ENCODE measurements around the gene CLPX. TPM values are rescaled to one million over a fixed set of nuclear protein-coding genes. Genes with fewer than 3 reads are reported as not detected.
"Not testable (repeated sequence)": the region's sequence is repeated elsewhere in the genome, so short reads cannot be mapped to it uniquely, and the experiment has no call there.

CLPX gene
- total RNA-seq, 2 donors from 2014 or later, result 49.2 to 51.9 TPM

- DNase-seq (no peak), ATAC-seq (no peak)
- intact Hi-C loops (cut with DNase I, micrococcal nuclease), result no loop called here
Measured at GRCh38 chr15:65209701-65210643, 24.8 kb upstream of the CLPX start.

- DNase-seq (no peak), ATAC-seq (no peak)
- intact Hi-C loops (cut with DNase I, micrococcal nuclease), result no loop called here
Measured at GRCh38 chr15:65208647-65209046, 23.5 kb upstream of the CLPX start.

- ATAC-seq (no peak), DNase-seq (no peak)
- intact Hi-C loops (cut with DNase I, micrococcal nuclease), result no loop called here
Measured at GRCh38 chr15:65207280-65207840, 22.2 kb upstream of the CLPX start.

- DNase-seq, result no peak
- no peak for ATAC-seq
- intact Hi-C loops (cut with DNase I, micrococcal nuclease), result no loop called here
Measured at GRCh38 chr15:65206750-65207149, 21.6 kb upstream of the CLPX start.

- ATAC-seq, result no peak
- DNase-seq, result no peak
- intact Hi-C loops (cut with DNase I, micrococcal nuclease), result no loop called here
Measured at GRCh38 chr15:65204931-65205660, 20.0 kb upstream of the CLPX start.

GRCh38 chr15:65204236-65204930 is 19.2 kb upstream of the CLPX start:
- intact Hi-C loops (cut with DNase I, micrococcal nuclease), result no loop called here
- ATAC-seq, result no peak

GRCh38 chr15:65201918-65202317 is 16.8 kb upstream of the CLPX start:
- ATAC-seq, result no peak
- no peak for DNase-seq
- intact Hi-C loops (cut with DNase I, micrococcal nuclease), result no loop called here

More at GRCh38 chr15:65204236-65204930, 19.2 kb upstream of the CLPX start:
- DNase-seq, result no peak

- intact Hi-C loops (cut with DNase I, micrococcal nuclease), result no loop called here
- no peak for ATAC-seq
- DNase-seq, result no peak
Measured at GRCh38 chr15:65198571-65198970, 13.4 kb upstream of the CLPX start.

GRCh38 chr15:65197337-65197645 is 12.1 kb upstream of the CLPX start:
- intact Hi-C loops (cut with DNase I, micrococcal nuclease), result no loop called here
- DNase-seq (no peak), ATAC-seq (no peak)

- no peak for DNase-seq
- intact Hi-C loops (cut with DNase I, micrococcal nuclease), result no loop called here
- no peak for ATAC-seq
Measured at GRCh38 chr15:65196637-65197336, 11.6 kb upstream of the CLPX start.

GRCh38 chr15:65195548-65195923 is 10.4 kb upstream of the CLPX start:
- intact Hi-C loops (cut with DNase I, micrococcal nuclease), result no loop called here
- ATAC-seq (no peak), DNase-seq (no peak)

- no peak for DNase-seq
- ATAC-seq, result no peak
- intact Hi-C loops (cut with DNase I, micrococcal nuclease), result no loop called here
Measured at GRCh38 chr15:65194826-65195547, 9.8 kb upstream of the CLPX start.

GRCh38 chr15:65192016-65192415 is 6.9 kb upstream of the CLPX start:
- intact Hi-C loops (cut with DNase I, micrococcal nuclease), result no loop called here
- peak; percentile 18 for ATAC-seq

GRCh38 chr15:65189102-65189740 is 4.1 kb upstream of the CLPX start:
- ATAC-seq (no peak), DNase-seq (no peak)
- intact Hi-C loops (cut with DNase I, micrococcal nuclease), result loop anchor here (2.0 to 5.0 kb wide), 2 partner anchors 83 to 86 kb away; no protein-coding TSS in a partner anchor

More at GRCh38 chr15:65192016-65192415, 6.9 kb upstream of the CLPX start:
- DNase-seq, result no peak

GRCh38 chr15:65188472-65188871 is 3.3 kb upstream of the CLPX start:
- DNase-seq, ATAC-seq: not testable (repeated sequence)
- intact Hi-C loops (cut with DNase I, micrococcal nuclease), result loop anchor here (2.0 to 5.0 kb wide), 2 partner anchors 84 to 86 kb away; no protein-coding TSS in a partner anchor

GRCh38 chr15:65184305-65184867 is 756 bp downstream of the CLPX start:
- intact Hi-C loops (cut with DNase I, micrococcal nuclease), result no loop called here
- peak; percentile 54 for ATAC-seq
- peak; percentile 58 to 77 for DNase-seq

- no peak for ATAC-seq
- intact Hi-C loops (cut with DNase I, micrococcal nuclease), result no loop called here
Measured at GRCh38 chr15:65183865-65184159, 1.3 kb downstream of the CLPX start.

More at GRCh38 chr15:65183865-65184159, 1.3 kb downstream of the CLPX start:
- DNase-seq, result no peak

Measured in left colon (tissue), 2 donors.